MCF 10A (cell line): Measurements from ENCODE around the gene CYP4A22. TPM values are rescaled to one million over a fixed set of nuclear protein-coding genes. Genes with fewer than 3 reads are reported as not detected.

Source experiments
- BruUV-seq: library from RNA; stranded (reverse); fragments of 400-500 nt; replicated peaks from 2 replicates; lab custom pipeline; 2021; lab: Mats Ljungman, UMichigan
- CTCF ChIA-PET: fragments of 300-600 bp; sonication (Branson Sonifier 250); formaldehyde crosslinking; extraction: SDS; loops from one replicate; lab custom pipeline; 2021; ENCODE audit warnings: antibody characterized with exemption, inconsistent platforms; lab: Yijun Ruan, JAX
- POLR2A ChIA-PET: fragments of 300-600, 350-650 bp; sonication (Branson Sonifier 250); formaldehyde crosslinking; extraction: SDS; loops from one replicate; lab custom pipeline; 2020; ENCODE audit warnings: antibody characterized with exemption, inconsistent platforms; lab: Yijun Ruan, JAX
- DNase-seq: peaks from one replicate; pipeline ENCODE4 v3.0.0-alpha.2; 2018; ENCODE audit not compliant: unreplicated experiment
- H3K27ac Mint-ChIP-seq: one replicate; pipeline ENCODE4 v1.8.0; 2022; ENCODE audit warnings: mild to moderate bottlenecking, low read depth, mixed read lengths; ENCODE audit not compliant: unreplicated experiment
- H3K27me3 Mint-ChIP-seq: one replicate; pipeline ENCODE4 v1.8.0; 2022; ENCODE audit warnings: mixed read lengths; ENCODE audit not compliant: insufficient read depth, unreplicated experiment
- H3K36me3 Mint-ChIP-seq: one replicate; pipeline ENCODE4 v1.8.0; 2022; ENCODE audit warnings: mild to moderate bottlenecking, moderate library complexity, mixed read lengths; ENCODE audit not compliant: insufficient read depth, unreplicated experiment
- H3K4me1 Mint-ChIP-seq: one replicate; pipeline ENCODE4 v1.8.0; 2022; ENCODE audit warnings: mixed read lengths; ENCODE audit not compliant: insufficient read depth, unreplicated experiment
- H3K4me3 Mint-ChIP-seq: one replicate; pipeline ENCODE4 v1.8.0; 2022; ENCODE audit warnings: mild to moderate bottlenecking, moderate library complexity, mixed read lengths; ENCODE audit not compliant: unreplicated experiment
- H3K9me3 Mint-ChIP-seq: one replicate; pipeline ENCODE4 v1.8.0; 2022; ENCODE audit warnings: mixed read lengths; ENCODE audit not compliant: unreplicated experiment
- intact Hi-C: fragments of 100-400 bp; cut with micrococcal nuclease; formaldehyde crosslinking; loops from 2 replicates; pipeline ENCODE4 v1.14.1; 2022
- total RNA-seq: library from RNA; stranded (reverse); gene quantifications from 2 replicates; pipeline ENCODE4 v1.2.3, GENCODE V29; 2022
- TF ChIP-seq, protein P1 (sequence below): fragments of 200-600 bp; IDR thresholded peaks from one replicate; pipeline ENCODE4 v1.8.0; 2022; ENCODE audit warnings: antibody characterized with exemption, mild to moderate bottlenecking; ENCODE audit not compliant: unreplicated experiment

The CYP4A22 gene
- total RNA-seq, 1 experiment from 2014 or later = not detected

DNA sequence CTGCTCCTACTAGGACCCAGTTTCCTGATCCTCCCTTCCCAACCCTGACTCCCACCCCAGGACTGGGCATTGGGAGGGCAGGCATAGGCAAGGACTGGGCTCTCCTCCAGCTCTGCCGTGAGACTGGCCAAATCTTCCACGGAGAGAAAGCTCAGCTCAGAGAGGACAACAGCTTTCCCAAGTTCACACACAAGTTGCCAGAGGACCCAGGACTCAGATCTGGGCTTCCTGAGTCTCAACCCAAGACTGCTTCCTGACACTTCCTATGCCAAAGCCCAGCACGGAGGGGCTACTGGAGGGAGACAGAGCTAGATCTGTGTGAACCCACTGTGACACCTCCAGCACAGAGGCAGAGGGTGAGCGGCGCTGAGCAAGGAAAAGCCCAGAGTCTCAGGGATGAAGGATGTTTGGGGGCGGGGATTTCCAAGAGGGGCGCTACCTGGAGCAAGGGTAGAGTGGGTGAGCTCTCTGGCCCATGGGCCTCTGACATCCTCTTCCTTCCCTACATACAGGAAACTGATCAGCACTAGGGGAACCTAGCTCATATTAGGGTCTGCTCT, 45.5 kb downstream of the CYP4A22 start:
- Mint-ChIP-seq H3K27me3 (no peaks in the 10 kb centered on the region), H3K4me1 (peaks cover 43% of the 10 kb centered on the region), H3K4me3 (no peak overlapping the region), H3K9me3 (no peaks in the 10 kb centered on the region), H3K36me3 (peaks cover 5% of the 10 kb centered on the region), H3K27ac (peak overlapping the region; percentile 41)
- TF ChIP-seq, protein P1, sequence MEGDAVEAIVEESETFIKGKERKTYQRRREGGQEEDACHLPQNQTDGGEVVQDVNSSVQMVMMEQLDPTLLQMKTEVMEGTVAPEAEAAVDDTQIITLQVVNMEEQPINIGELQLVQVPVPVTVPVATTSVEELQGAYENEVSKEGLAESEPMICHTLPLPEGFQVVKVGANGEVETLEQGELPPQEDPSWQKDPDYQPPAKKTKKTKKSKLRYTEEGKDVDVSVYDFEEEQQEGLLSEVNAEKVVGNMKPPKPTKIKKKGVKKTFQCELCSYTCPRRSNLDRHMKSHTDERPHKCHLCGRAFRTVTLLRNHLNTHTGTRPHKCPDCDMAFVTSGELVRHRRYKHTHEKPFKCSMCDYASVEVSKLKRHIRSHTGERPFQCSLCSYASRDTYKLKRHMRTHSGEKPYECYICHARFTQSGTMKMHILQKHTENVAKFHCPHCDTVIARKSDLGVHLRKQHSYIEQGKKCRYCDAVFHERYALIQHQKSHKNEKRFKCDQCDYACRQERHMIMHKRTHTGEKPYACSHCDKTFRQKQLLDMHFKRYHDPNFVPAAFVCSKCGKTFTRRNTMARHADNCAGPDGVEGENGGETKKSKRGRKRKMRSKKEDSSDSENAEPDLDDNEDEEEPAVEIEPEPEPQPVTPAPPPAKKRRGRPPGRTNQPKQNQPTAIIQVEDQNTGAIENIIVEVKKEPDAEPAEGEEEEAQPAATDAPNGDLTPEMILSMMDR = no peak
- BruUV-seq = no TSS peak
- DNase-seq = no peak
- POLR2A ChIA-PET = interaction anchor here (0.7 to 6.4 kb wide), 3 partner anchors 9 to 533 kb away, joined by 4 to 82 read pairs (median 5); partner anchors contain the start of genes CMPK1 and PDZK1IP1
- intact Hi-C loops = no loop called here
- CTCF ChIA-PET = interaction anchor here (0.6 to 8.1 kb wide), 9 partner anchors 7 to 745 kb away, joined by 3 to 158 read pairs (median 3); partner anchors contain the start of gene PDZK1IP1

DNA sequence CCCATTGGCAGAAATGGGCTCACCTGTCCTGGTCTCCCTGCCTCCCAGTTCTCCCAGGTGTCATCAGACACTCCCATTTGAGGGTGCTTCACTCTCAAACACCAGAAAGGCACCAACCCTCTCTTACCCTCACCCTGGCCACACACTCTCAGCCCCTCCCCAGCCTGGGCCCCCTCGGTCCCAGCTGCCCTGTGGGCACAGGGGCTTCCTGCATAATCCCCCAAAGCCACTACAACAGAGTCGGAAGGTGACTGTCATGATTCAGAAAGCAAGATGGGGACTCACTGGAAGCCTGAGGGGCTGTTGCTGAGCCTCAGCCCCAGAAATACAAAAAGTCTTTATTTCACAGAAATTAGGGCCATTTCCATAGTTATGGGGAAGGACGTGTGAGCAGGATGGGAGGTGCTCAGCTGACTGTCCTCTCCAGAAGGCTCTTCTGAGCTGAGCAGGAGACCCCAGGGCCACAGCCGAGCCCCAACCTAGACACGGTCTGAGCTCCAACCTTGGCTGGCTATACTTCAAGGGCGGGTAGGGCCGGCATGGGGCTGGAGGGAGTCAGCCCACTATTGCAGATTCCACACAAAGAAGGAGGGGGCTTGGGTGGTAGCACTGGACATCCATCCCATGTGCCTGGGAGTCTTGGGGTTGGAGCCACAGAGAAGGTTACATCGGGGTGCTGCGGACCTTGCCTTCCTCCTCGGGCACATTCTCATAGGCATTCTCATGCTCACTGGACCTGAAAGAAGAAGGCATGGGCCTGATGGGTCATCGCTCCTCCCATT, 46.3 kb downstream of the CYP4A22 start:
- no peak for DNase-seq
- TF ChIP-seq, protein P1 = no peak
- H3K36me3 Mint-ChIP-seq = peaks cover 5% of the 10 kb centered on the region
- H3K4me3 Mint-ChIP-seq = no peak overlapping the region
- POLR2A ChIA-PET = no interaction called here
- peaks cover 37% of the 10 kb centered on the region for H3K4me1 Mint-ChIP-seq
- H3K9me3 Mint-ChIP-seq = no peaks in the 10 kb centered on the region
- no TSS peak for BruUV-seq
- no peaks in the 10 kb centered on the region for H3K27me3 Mint-ChIP-seq
- no peak overlapping the region for H3K27ac Mint-ChIP-seq
- CTCF ChIA-PET = interaction anchor here (1.0 to 8.1 kb wide), 6 partner anchors 8 to 542 kb away, joined by 3 to 158 read pairs (median 4); partner anchors contain the start of gene PDZK1IP1
- intact Hi-C loops = no loop called here

DNA sequence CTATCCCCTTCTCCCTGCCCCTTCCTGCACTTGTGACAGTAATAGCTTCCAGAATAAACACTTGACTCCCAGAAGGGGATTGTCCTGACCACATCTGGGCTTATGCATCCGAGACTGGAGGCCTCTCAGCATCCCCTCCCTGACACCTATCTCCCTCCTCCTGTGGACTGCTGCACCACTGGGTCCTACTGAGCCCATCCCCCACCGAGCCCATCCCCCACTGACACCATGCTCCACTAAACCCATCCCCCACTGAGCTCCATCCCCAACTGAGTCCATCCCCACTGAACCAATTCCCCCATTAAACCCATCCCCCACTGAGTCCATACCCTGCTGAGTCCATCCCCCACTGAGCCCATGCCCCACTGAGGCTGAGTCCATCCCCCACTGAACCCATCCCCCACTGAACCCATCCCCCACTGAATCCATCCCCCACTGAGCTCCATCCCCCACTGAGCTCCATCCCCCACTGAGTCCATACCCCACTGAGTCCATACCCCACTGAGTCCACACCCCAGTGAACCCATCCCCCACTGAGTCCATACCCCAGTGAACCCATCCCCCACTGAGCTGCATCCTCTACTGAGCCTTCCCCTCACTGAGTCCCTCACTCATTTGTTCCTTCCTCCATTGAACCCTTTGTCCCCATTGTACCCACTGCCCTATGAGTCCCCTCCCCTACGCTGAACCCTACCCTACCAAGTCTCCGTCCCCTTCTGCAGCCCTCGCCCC, 47.0 kb downstream of the CYP4A22 start:
- Mint-ChIP-seq H3K9me3 (no peaks in the 10 kb centered on the region), H3K36me3 (peaks cover 5% of the 10 kb centered on the region), H3K27ac (no peak overlapping the region), H3K27me3 (no peaks in the 10 kb centered on the region), H3K4me1 (peaks cover 30% of the 10 kb centered on the region), H3K4me3 (no peak overlapping the region)
- intact Hi-C loops = no loop called here
- no TSS peak for BruUV-seq
- ChIA-PET CTCF (interaction anchor here (1.1 to 8.1 kb wide), 4 partner anchors 8 to 252 kb away, joined by 3 to 158 read pairs (median 9); partner anchors contain the start of gene PDZK1IP1), POLR2A (interaction anchor here (0.7 kb wide), 1 partner anchor 381 kb away, joined by 3 read pairs; no protein-coding TSS in a partner anchor)
- TF ChIP-seq, protein P1 = no peak
- no peak for DNase-seq
